PC-3 (cell line): ENCODE data around the gene RABL6. TPM values are rescaled to one million over a fixed set of nuclear protein-coding genes. Genes with fewer than 3 reads are reported as not detected.

Experiments used
- ATAC-seq: fragments of 200-7000 bp; cut with Tn5 transposase; 2 replicates; pipeline ENCODE4 v1.9.1; 2020; ENCODE audit warnings: mild to moderate bottlenecking, moderate library complexity
- BruUV-seq: library from RNA; stranded (reverse); fragments of 400-500 nt; replicated peaks from 2 replicates; lab custom pipeline; 2021; lab: Mats Ljungman, UMichigan
- CTCF ChIA-PET: fragments of 300-600 bp; sonication (Branson Sonifier 250); formaldehyde crosslinking; loops from one replicate; lab custom pipeline; 2022; ENCODE audit warnings: antibody characterized with exemption; lab: Charles Lee
- POLR2A ChIA-PET: fragments of 300-600 bp; sonication (Branson Sonifier 250); formaldehyde crosslinking; loops from one replicate; lab custom pipeline; 2022; ENCODE audit warnings: antibody characterized with exemption; ENCODE audit not compliant: unreplicated experiment; lab: Charles Lee
- DNase-seq: peaks from one replicate; pipeline ENCODE4 v3.0.0-alpha.2; 2015
- H2AFZ ChIP-seq: fragments of 300-600 bp; sonication (generic); 2 replicates; pipeline ENCODE4 v1.6.0; 2016; ENCODE audit warnings: antibody characterized with exemption, low read length
- H3F3A ChIP-seq: fragments of 300-600 bp; sonication (generic); one replicate; pipeline ENCODE4 v1.6.0; 2017; ENCODE audit warnings: antibody characterized with exemption, low read length, control low read depth, mild to moderate bottlenecking; ENCODE audit not compliant: unreplicated experiment
- H3K27ac ChIP-seq: fragments of 300-600 bp; sonication (generic); 2 replicates; pipeline ENCODE4 v1.5.1; 2016; ENCODE audit warnings: mild to moderate bottlenecking, low read length
- H3K27me3 ChIP-seq: fragments of 300-600 bp; sonication (generic); 2 replicates; pipeline ENCODE4 v1.6.1; 2016; ENCODE audit warnings: low read length, mixed read lengths
- H3K36me3 ChIP-seq: fragments of 300-600 bp; sonication (generic); 2 replicates; pipeline ENCODE4 v1.6.1; 2016; ENCODE audit warnings: low read depth, mixed run types, low read length, mixed read lengths
- H3K4me1 ChIP-seq: fragments of 300-600 bp; sonication (generic); 2 replicates; pipeline ENCODE4 v1.5.1; 2016; ENCODE audit warnings: low read length; ENCODE audit not compliant: insufficient read depth
- H3K4me2 ChIP-seq: fragments of 300-600 bp; sonication (generic); 2 replicates; pipeline ENCODE4 v1.6.0; 2016; ENCODE audit warnings: low read length
- H3K4me3 ChIP-seq: fragments of 300-600 bp; sonication (generic); 2 replicates; pipeline ENCODE4 v1.5.1; 2016; ENCODE audit warnings: mild to moderate bottlenecking, low read length, mixed read lengths
- H3K79me2 ChIP-seq: fragments of 300-600 bp; sonication (generic); 2 replicates; pipeline ENCODE4 v1.6.1; 2017; ENCODE audit warnings: low read length, mixed read lengths
- H3K9ac ChIP-seq: fragments of 300-600 bp; sonication (generic); 2 replicates; pipeline ENCODE4 v1.6.0; 2016; ENCODE audit warnings: mild to moderate bottlenecking, low read length
- H3K9me2 ChIP-seq: fragments of 300-600 bp; sonication (generic); replicated peaks from 2 replicates; pipeline ENCODE4 v1.6.1; 2016; ENCODE audit warnings: mixed run types, low read length, mixed read lengths
- H3K9me3 ChIP-seq: fragments of 300-600 bp; sonication (generic); 2 replicates; pipeline ENCODE4 v1.6.1; 2016; ENCODE audit warnings: low read length, mixed read lengths
- H4K20me1 ChIP-seq: fragments of 300-600 bp; sonication (generic); 2 replicates; pipeline ENCODE4 v1.6.1; 2016; ENCODE audit warnings: low read length, mixed read lengths
- EZH2 ChIP-seq: fragments of 300-600 bp; sonication (generic); IDR thresholded peaks from one replicate; pipeline ENCODE4 v1.6.1; 2017; ENCODE audit warnings: antibody characterized with exemption, mild to moderate bottlenecking, low read length; ENCODE audit not compliant: unreplicated experiment
- EZH2phosphoT487 ChIP-seq: fragments of 300-600 bp; sonication (generic); IDR thresholded peaks from 2 replicates; pipeline ENCODE4 v1.6.1; 2018; ENCODE audit warnings: mild to moderate bottlenecking, antibody characterized with exemption, low read length, borderline replicate concordance
- intact Hi-C: fragments of 100-400 bp; cut with micrococcal nuclease; formaldehyde crosslinking; loops from 2 replicates; pipeline ENCODE4 v1.9.0; 2023
- total RNA-seq: library from RNA; depleted of rRNA; stranded (reverse); fragments of >200 nt; gene quantifications from 2 replicates; pipeline ENCODE4 v1.2.3, GENCODE V29; 2014
- TF ChIP-seq, protein P1 (sequence below): fragments of 300-600 bp; sonication (generic); conservative IDR thresholded peaks from 2 replicates; pipeline ENCODE4 v1.5.1; 2017; ENCODE audit warnings: antibody characterized with exemption, low read depth, mild to moderate bottlenecking, low read length

The RABL6 gene
- total RNA-seq, 1 experiment from 2014 or later = 84.3 TPM

DNA sequence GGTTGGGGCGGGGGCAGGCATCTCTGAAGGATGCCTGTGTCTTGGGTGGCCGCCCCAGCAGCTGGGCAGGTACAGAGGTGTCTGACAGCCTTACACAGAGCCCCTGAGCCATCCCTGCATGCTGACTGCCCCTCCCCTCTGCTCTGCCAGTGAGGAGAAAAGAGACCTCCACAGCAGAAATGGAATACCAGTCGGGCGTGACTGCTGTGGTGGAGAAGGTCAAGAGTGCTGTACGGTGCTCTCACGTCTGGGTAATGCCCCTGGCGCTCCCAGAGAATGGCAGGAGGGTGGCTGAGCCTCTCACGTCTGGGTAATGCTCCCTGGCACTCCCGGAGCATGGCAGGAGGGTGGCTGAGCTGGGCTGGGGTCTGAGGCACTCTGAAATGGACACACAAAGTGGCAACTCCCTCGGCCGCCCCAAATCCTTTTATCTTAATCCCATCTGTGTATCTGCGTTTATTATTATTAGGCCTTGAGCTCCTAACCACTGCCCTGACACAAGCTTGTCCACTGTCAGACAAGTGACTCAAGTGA, 2.5 kb upstream of the RABL6 start:
- no peaks in the 10 kb centered on the region for H3K27me3 ChIP-seq
- H3K36me3 ChIP-seq = 0 out of 2 replicates have a peak, but pooled peaks cover 5% of the 10 kb centered on the region
- CTCF ChIA-PET = no interaction called here
- ATAC-seq = no peak
- no peak for DNase-seq
- no peaks in the 10 kb centered on the region for H3K9me3 ChIP-seq
- no peaks in the 10 kb centered on the region for H3K9me2 ChIP-seq
- H3K9ac ChIP-seq = no peak overlapping the region
- no peak overlapping the region for H3K4me3 ChIP-seq
- H3K27ac ChIP-seq = no peak overlapping the region
- peaks cover 26% of the 10 kb centered on the region for H3K4me1 ChIP-seq
- TF ChIP-seq, protein P1, sequence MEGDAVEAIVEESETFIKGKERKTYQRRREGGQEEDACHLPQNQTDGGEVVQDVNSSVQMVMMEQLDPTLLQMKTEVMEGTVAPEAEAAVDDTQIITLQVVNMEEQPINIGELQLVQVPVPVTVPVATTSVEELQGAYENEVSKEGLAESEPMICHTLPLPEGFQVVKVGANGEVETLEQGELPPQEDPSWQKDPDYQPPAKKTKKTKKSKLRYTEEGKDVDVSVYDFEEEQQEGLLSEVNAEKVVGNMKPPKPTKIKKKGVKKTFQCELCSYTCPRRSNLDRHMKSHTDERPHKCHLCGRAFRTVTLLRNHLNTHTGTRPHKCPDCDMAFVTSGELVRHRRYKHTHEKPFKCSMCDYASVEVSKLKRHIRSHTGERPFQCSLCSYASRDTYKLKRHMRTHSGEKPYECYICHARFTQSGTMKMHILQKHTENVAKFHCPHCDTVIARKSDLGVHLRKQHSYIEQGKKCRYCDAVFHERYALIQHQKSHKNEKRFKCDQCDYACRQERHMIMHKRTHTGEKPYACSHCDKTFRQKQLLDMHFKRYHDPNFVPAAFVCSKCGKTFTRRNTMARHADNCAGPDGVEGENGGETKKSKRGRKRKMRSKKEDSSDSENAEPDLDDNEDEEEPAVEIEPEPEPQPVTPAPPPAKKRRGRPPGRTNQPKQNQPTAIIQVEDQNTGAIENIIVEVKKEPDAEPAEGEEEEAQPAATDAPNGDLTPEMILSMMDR = no peak
- TF ChIP-seq EZH2phosphoT487 (no peak), EZH2 (no peak)
- no TSS peak for BruUV-seq
- H3F3A ChIP-seq = no peaks in the 10 kb centered on the region
- no peak overlapping the region for H3K4me2 ChIP-seq
- H2AFZ ChIP-seq = no peak overlapping the region
- intact Hi-C loops = no loop called here
- peaks cover 7% of the 10 kb centered on the region; the same call in 1 of the 2 replicates for H4K20me1 ChIP-seq
- POLR2A ChIA-PET = no interaction called here
- H3K79me2 ChIP-seq = peaks cover 37% of the 10 kb centered on the region

DNA sequence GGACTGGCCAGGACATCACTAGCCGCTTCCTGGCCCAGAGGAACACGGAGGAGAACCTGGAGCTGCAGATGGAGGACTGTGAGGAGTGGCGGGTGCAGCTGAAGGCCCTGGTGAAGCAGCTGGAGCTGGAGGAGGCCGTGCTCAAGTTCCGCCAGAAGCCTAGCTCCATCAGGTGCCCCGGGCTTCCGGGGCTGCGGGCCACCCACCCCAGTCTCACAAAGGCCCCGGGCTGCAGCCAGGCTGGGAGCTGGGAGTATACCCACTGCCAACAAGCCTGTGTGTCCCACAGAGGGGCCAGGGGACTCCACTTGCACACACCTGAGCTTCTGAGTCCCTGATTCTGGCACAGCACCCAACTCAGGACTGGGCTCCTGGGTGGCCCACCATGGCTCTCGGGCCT, 1.7 kb upstream of the RABL6 start:
- POLR2A ChIA-PET = no interaction called here
- CTCF ChIA-PET = no interaction called here
- DNase-seq = no peak

More for the DNA sequence above, 1.7 kb upstream of the RABL6 start:
- TF ChIP-seq EZH2phosphoT487 (no peak), EZH2 (no peak)
- TF ChIP-seq, protein P1 = no peak
- ATAC-seq = no peak
- H3K9me3 ChIP-seq = no peaks in the 10 kb centered on the region
- no peaks in the 10 kb centered on the region for H3K9me2 ChIP-seq
- intact Hi-C loops = no loop called here
- H2AFZ ChIP-seq = no peak overlapping the region
- peaks cover 8% of the 10 kb centered on the region; the same call in 1 of the 2 replicates for H3K36me3 ChIP-seq
- H3K9ac ChIP-seq = no peak overlapping the region
- peak overlapping the region; percentile 98 for H3K4me2 ChIP-seq
- H3F3A ChIP-seq = no peaks in the 10 kb centered on the region
- H3K79me2 ChIP-seq = peaks cover 45% of the 10 kb centered on the region
- no peaks in the 10 kb centered on the region for H3K27me3 ChIP-seq
- peaks cover 7% of the 10 kb centered on the region; the same call in 1 of the 2 replicates for H4K20me1 ChIP-seq
- H3K27ac ChIP-seq = no peak overlapping the region
- no TSS peak for BruUV-seq
- peaks cover 20% of the 10 kb centered on the region for H3K4me1 ChIP-seq
- peak overlapping the region; percentile 85 for H3K4me3 ChIP-seq
